H7 (cell line): ENCODE results near the gene CTDSPL. TPM values are rescaled to one million over a fixed set of nuclear protein-coding genes. Genes with fewer than 3 reads are reported as not detected.

Experiments
- DNase-seq: peaks from one replicate; pipeline ENCODE4 v3.0.0; 2012
- H3K27me3 ChIP-seq: 2 replicates; pipeline ENCODE4 v1.6.0; 2011; ENCODE audit warnings: mild to moderate bottlenecking, low read length; ENCODE audit not compliant: control insufficient read depth, insufficient read depth
- H3K36me3 ChIP-seq: replicated peaks from 2 replicates; pipeline ENCODE4 v1.5.1; 2011; ENCODE audit warnings: low read length; ENCODE audit not compliant: control insufficient read depth, insufficient read depth
- H3K4me3 ChIP-seq: 2 replicates; pipeline ENCODE4 v1.5.1; 2011; ENCODE audit warnings: low read depth, mild to moderate bottlenecking, control low read depth, low read length, moderate library complexity; ENCODE audit not compliant: insufficient read depth
- total RNA-seq: library from RNA; depleted of rRNA; stranded (reverse); fragments of >200 nt; shearing (Covaris generic); gene quantifications from 2 replicates; pipeline ENCODE4 v1.2.3, GENCODE V29; 2014

CTDSPL gene
- total RNA-seq, 1 experiment from 2014 or later = 20.3 TPM

GRCh38 chr3:37833302-37834186, 28.1 kb upstream of the CTDSPL start:
- Histone ChIP-seq H3K27me3 (no peaks in the 10 kb centered on the region), H3K36me3 (no peaks in the 10 kb centered on the region), H3K4me3 (no peak overlapping the region)
- DNase-seq = no peak

GRCh38 chr3:37836589-37836988, 25.1 kb upstream of the CTDSPL start:
- Histone ChIP-seq H3K27me3 (no peaks in the 10 kb centered on the region), H3K36me3 (no peaks in the 10 kb centered on the region), H3K4me3 (no peak overlapping the region)
- no peak for DNase-seq

- Histone ChIP-seq H3K4me3 (no peak overlapping the region), H3K27me3 (no peaks in the 10 kb centered on the region), H3K36me3 (no peaks in the 10 kb centered on the region)
- no peak for DNase-seq
These were observed 14.0 kb upstream of the CTDSPL start for GRCh38 chr3:37847689-37848088.

GRCh38 chr3:37849146-37849923, 12.3 kb upstream of the CTDSPL start:
- H3K4me3 ChIP-seq = no peak overlapping the region
- H3K36me3 ChIP-seq = no peaks in the 10 kb centered on the region
- H3K27me3 ChIP-seq = no peaks in the 10 kb centered on the region
- DNase-seq = no peak

- Histone ChIP-seq H3K27me3 (no peaks in the 10 kb centered on the region), H3K4me3 (no peak overlapping the region), H3K36me3 (no peaks in the 10 kb centered on the region)
- DNase-seq = no peak
These were observed 9.6 kb upstream of the CTDSPL start for GRCh38 chr3:37852097-37852496.

- no peaks in the 10 kb centered on the region for H3K36me3 ChIP-seq
- DNase-seq = no peak
These were observed 8.9 kb upstream of the CTDSPL start for GRCh38 chr3:37852771-37853170.

GRCh38 chr3:37853691-37854413, 7.8 kb upstream of the CTDSPL start:
- no peak for DNase-seq
- Histone ChIP-seq H3K27me3 (no peaks in the 10 kb centered on the region; the same call in 1 of the 2 replicates), H3K36me3 (no peaks in the 10 kb centered on the region), H3K4me3 (no peak overlapping the region)

More at GRCh38 chr3:37852771-37853170, 8.9 kb upstream of the CTDSPL start:
- H3K27me3 ChIP-seq = no peaks in the 10 kb centered on the region
- no peak overlapping the region for H3K4me3 ChIP-seq

GRCh38 chr3:37855363-37855970, 6.2 kb upstream of the CTDSPL start:
- DNase-seq = peak; percentile 83
- Histone ChIP-seq H3K36me3 (no peaks in the 10 kb centered on the region), H3K27me3 (peaks cover 5% of the 10 kb centered on the region), H3K4me3 (no peak overlapping the region)

- DNase-seq = no peak
- Histone ChIP-seq H3K36me3 (no peaks in the 10 kb centered on the region), H3K27me3 (peaks cover 9% of the 10 kb centered on the region), H3K4me3 (no peak overlapping the region)
These were observed 5.3 kb upstream of the CTDSPL start for GRCh38 chr3:37856381-37856780.

GRCh38 chr3:37858742-37859141, 2.9 kb upstream of the CTDSPL start:
- no peak for DNase-seq
- Histone ChIP-seq H3K4me3 (no peak overlapping the region), H3K36me3 (no peaks in the 10 kb centered on the region), H3K27me3 (peaks cover 14% of the 10 kb centered on the region)

- no peak overlapping the region for H3K4me3 ChIP-seq
- no peak for DNase-seq
- H3K27me3 ChIP-seq = peaks cover 14% of the 10 kb centered on the region
- no peaks in the 10 kb centered on the region for H3K36me3 ChIP-seq
These were observed 2.3 kb upstream of the CTDSPL start for GRCh38 chr3:37859354-37859753.

GRCh38 chr3:37859908-37860199, 1.8 kb upstream of the CTDSPL start:
- DNase-seq = no peak
- Histone ChIP-seq H3K36me3 (no peaks in the 10 kb centered on the region), H3K27me3 (peaks cover 14% of the 10 kb centered on the region), H3K4me3 (no peak overlapping the region)

GRCh38 chr3:37862219-37862902, 681 bp downstream of the CTDSPL start:
- H3K36me3 ChIP-seq = no peaks in the 10 kb centered on the region
- peak; percentile 76 for DNase-seq
- H3K4me3 ChIP-seq = peak overlapping the region; percentile 81
- H3K27me3 ChIP-seq = peaks cover 14% of the 10 kb centered on the region
